GM12864 (cell line): Measurements from ENCODE around the gene CAMK2A.
"Not testable (repeated sequence)": the region's sequence is repeated elsewhere in the genome, so short reads cannot be mapped to it uniquely, and the experiment has no call there.

Source experiments
- DNase-seq: peaks from one replicate; pipeline ENCODE4 v3.0.0-alpha.2; 2011; ENCODE audit warnings: low read depth
- H3K4me3 ChIP-seq: 2 replicates; pipeline ENCODE4 v1.5.1; 2011; ENCODE audit warnings: mild to moderate bottlenecking, low read depth, low read length, control low read depth
- TF ChIP-seq, protein P1 (sequence below): IDR thresholded peaks from 2 replicates; pipeline ENCODE4 v1.5.1; 2011; ENCODE audit warnings: low read depth, mild to moderate bottlenecking, moderate library complexity, low read length, control low read depth, inconsistent platforms; ENCODE audit errors: missing control alignments

The CAMK2A gene

DNA sequence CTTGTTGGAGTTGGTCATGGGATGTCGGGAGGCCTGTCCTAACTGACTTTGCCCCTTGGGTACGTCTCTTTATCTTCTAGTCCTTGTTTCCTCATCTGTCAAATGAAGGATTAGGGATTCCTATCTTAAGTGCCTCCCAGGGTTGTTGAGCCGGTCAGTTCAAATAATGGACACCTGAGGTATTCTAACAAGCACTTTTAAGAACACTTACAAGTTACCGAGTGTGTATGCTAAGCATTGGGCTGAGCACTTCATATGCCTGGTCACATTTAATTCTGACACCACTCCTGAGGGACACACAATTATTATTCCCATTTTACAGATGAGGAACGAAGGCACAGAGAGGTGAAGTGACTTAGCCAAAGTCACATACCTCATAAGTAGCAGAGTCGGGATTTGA, 37.1 kb downstream of the CAMK2A start:
- TF ChIP-seq, protein P1, sequence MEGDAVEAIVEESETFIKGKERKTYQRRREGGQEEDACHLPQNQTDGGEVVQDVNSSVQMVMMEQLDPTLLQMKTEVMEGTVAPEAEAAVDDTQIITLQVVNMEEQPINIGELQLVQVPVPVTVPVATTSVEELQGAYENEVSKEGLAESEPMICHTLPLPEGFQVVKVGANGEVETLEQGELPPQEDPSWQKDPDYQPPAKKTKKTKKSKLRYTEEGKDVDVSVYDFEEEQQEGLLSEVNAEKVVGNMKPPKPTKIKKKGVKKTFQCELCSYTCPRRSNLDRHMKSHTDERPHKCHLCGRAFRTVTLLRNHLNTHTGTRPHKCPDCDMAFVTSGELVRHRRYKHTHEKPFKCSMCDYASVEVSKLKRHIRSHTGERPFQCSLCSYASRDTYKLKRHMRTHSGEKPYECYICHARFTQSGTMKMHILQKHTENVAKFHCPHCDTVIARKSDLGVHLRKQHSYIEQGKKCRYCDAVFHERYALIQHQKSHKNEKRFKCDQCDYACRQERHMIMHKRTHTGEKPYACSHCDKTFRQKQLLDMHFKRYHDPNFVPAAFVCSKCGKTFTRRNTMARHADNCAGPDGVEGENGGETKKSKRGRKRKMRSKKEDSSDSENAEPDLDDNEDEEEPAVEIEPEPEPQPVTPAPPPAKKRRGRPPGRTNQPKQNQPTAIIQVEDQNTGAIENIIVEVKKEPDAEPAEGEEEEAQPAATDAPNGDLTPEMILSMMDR: no peak
- H3K4me3 ChIP-seq: no peak overlapping the region

DNA sequence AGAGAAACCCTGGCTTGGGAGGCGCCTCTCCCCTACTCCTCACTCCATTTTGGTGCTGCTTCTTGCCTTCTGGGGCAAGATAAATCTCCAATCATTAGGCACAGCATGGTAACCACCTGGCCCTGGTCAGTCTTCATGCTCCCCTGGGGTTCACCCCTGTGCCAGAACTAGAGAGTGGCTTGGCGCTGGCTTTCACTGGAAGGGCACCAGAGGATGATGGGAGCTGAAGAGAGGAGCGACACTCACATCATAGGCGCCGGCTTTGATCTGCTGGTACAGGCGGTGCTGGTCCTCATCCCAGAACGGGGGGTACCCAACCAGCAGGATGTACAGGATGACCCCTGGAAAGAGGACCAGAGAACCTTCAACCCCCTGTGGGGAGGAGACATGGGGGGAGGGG, 38.1 kb downstream of the CAMK2A start:
- TF ChIP-seq, protein P1: no peak
- H3K4me3 ChIP-seq: no peak overlapping the region
- no peak for DNase-seq

More for the DNA sequence above, 37.1 kb downstream of the CAMK2A start:
- no peak for DNase-seq

DNA sequence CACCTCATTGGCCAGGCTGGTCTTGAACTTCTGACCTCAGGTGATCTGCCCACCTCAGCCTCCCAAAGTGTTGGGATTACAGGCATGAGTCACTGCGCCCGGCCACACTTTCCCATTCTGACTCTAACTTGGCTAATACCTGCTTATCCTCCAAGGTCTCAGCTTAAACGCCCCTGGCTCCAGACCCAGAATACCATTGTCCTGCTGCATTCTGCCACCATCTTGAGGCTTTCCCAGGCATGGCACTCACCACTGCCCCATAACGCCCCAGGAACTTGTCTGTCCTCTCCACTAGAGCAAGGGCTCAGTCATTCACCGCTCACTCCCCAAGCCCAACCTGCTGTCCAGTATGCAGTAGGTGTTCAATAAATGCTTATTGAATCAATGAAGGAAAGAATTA, 39.8 kb downstream of the CAMK2A start:
- TF ChIP-seq, protein P1: no peak
- H3K4me3 ChIP-seq: no peak overlapping the region
- DNase-seq: no peak

DNA sequence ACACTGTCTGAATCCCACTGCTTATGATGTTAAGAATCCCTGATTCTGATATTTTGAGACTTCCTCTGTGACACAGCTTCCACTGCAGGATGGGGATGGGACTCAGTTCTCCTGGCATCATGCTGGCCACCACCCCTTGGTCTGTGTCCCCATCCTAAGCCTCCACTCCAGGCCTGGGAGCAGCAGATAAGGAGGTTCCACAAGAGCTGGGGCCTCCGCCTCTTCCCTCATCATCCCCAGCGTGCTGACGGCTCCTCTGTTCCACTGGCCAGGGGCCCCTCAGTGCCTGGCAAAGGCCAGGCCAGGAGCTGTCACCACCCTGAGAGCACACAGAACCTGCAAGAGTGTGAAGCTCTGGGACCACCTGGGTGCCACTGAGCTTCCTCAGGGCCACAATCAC, 40.6 kb downstream of the CAMK2A start:
- TF ChIP-seq, protein P1: no peak
- H3K4me3 ChIP-seq: no peak overlapping the region
- DNase-seq: no peak

DNA sequence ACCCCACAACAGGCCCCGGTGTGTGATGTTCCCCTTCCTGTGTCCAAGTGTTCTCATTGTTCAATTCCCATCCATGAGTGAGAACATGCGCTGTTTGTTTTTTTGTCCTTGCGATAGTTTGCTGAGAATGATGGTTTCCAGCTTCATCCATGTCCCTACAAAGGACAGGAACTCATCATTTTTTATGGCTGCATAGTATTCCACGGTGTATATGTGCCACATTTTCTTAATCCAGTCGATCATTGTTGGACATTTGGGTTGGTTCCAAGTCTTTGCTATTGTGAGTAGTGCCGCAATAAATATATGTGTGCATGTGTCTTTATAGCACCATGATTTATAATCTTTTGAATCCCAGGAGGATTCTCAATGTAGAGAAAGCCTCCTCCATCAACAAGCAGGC, 41.1 kb downstream of the CAMK2A start:
- not testable (repeated sequence) for H3K4me3 ChIP-seq, DNase-seq

DNA sequence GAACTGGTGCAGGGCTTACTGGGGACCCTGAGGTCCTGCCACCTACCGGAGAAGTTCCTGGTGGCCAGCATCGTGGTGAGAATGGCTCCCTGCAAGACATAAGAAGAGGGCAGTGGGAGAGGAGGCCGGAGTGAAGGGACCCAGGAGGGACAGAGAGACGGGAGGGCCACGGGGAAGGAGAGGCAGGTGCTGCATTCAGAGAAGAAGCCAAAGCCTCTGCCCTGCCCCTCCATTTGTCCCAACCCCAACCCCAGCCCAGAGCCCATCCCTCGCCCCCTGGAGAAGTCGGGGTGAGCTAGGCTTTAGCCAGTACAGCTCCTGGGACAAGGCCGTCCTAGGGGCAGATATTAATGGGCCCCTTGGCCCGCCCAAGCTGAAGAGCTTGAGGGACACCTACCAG, 41.8 kb downstream of the CAMK2A start:
- H3K4me3 ChIP-seq: no peak overlapping the region
- DNase-seq: no peak
- TF ChIP-seq, protein P1: no peak

DNA sequence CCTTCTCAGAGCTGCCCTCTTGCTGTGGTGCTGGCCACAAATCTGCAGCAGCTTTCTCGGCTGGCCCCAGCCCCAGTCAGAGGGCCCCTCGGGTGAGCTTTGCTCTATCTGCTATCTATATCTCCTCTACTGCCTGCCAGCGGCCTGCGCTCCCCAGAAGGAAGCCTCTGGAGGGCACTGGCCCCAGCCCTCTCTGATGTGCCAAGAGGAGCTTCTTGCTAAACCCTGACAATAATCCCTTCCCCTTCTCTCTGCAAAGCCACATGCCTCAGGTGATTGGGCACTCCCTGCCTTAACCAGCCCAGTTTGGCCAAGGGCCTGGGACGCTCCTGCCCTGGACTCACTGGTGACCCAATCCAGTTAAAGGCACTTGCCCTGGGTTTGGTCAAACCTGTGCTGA, 42.7 kb downstream of the CAMK2A start:
- DNase-seq: no peak
- H3K4me3 ChIP-seq: no peak overlapping the region
- TF ChIP-seq, protein P1: no peak

DNA sequence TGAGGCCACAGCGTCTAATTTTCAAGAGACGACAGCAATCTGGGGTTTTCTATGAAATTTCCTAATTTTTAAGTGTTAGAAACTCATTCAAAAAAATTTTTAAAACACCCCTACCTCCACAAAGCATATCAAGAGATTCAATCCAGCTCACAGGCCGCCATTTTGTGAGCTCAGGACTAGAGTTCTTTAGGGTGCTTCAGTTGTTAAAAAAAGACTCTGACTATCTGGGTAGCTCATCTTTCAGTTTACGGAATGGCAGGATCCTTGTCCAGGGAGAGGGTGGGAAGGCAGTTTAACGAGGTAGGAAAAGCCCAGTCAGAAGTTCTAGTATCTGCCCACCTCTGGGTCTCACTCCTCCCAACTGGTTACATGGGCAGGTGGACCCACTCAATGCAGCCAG, 43.1 kb downstream of the CAMK2A start:
- no peak overlapping the region for H3K4me3 ChIP-seq
- TF ChIP-seq, protein P1: no peak
- no peak for DNase-seq
